ENCODE data around the gene AMPD2. TPM values are rescaled to one million over a fixed set of nuclear protein-coding genes. Genes with fewer than 3 reads are reported as not detected.
A peak's percentile ranks its signal among the peaks of the same experiment; 100 is the strongest.

The AMPD2 gene
- total and polyA plus RNA-seq, 2 donors (not counting 3 experiments of a cell fraction or from before 2014, with no cell fraction given) = 69.4 TPM

- peak overlapping the region; percentile 30 for H3K27ac ChIP-seq (ENCODE audit: insufficient read depth, low read depth, low read length)
- FAIRE-seq (peak; percentile 64), DNase-seq (ENCODE audit: low read depth, low spot score) (peak; percentile 68)
- TF ChIP-seq POLR2AphosphoS5 (IDR thresholded peaks at IDR 0.05; ENCODE audit: insufficient read depth, low read depth, low read length) (no peak), JUN (IDR thresholded peaks at IDR 0.05; ENCODE audit: borderline replicate concordance, insufficient read depth, insufficient read length, low read depth) (no peak), POLR2A (IDR thresholded peaks at IDR 0.05; ENCODE audit: low read depth, low read length) (no peak), GATA2 (IDR thresholded peaks at IDR 0.05; ENCODE audit: insufficient read depth, insufficient read length, low read depth, low read length) (no peak), CTCF (IDR thresholded peaks at IDR 0.05; ENCODE audit: extremely low read depth in 1 of 2, insufficient read depth in 1 of 2, low read depth in 1 of 2, low read length in 2 of 2) (no peak), FOS (IDR thresholded peaks at IDR 0.05; ENCODE audit: borderline replicate concordance, insufficient read depth, low read length) (no peak), MYC (IDR thresholded peaks at IDR 0.05; ENCODE audit: low read depth, low read length) (no peak), EZH2 (IDR thresholded peaks at IDR 0.05; ENCODE audit: borderline replicate concordance, low read depth, low read length, severe bottlenecking) (no peak), MAX (IDR thresholded peaks at IDR 0.05; ENCODE audit: insufficient read depth, insufficient read length) (no peak)
- H3K9ac ChIP-seq (replicated peaks; ENCODE audit: extremely low read depth, insufficient read depth, low read length) = peak overlapping the region; percentile 5
- H3K4me3 ChIP-seq (replicated peaks in 1 of 3; ENCODE audit: insufficient read depth in 1 of 3, low read depth in 1 of 3, low read length in 3 of 3) = no peak overlapping the region
- no peaks in the 10 kb centered on the region for H3K79me2 ChIP-seq (ENCODE audit: control insufficient read depth, insufficient read depth, low read length)
- H3K9me1 ChIP-seq (replicated peaks; ENCODE audit: control insufficient read depth, extremely low read depth, insufficient read depth, low read length) = no peaks in the 10 kb centered on the region
- no peak overlapping the region for H2AFZ ChIP-seq (ENCODE audit: low read depth, low read length)
- intact Hi-C loops (cut with micrococcal nuclease) = loop anchor here (10.0 kb wide), 1 partner anchor 129 kb away; the partner anchor contains the start of gene ATXN7L2
- H3K4me1 ChIP-seq (ENCODE audit: control insufficient read depth, extremely low read depth, insufficient read depth, low read length) = peaks cover 51% of the 10 kb centered on the region
- no peaks in the 10 kb centered on the region for H3K9me3 ChIP-seq (replicated peaks; ENCODE audit: control insufficient read depth, insufficient read depth, low read length)
- BruUV-seq (replicated peaks) = no TSS peak
- CTCF ChIA-PET = interaction anchor here (0.6 to 5.8 kb wide), 12 partner anchors 11 to 68 kb away, joined by 3 to 48 read pairs (median 6); partner anchors contain the start of gene GNAI3
- POLR2A ChIA-PET = interaction anchor here (0.6 kb wide), 1 partner anchor 188 kb away, joined by 3 read pairs; no protein-coding TSS in a partner anchor
- peak overlapping the region; percentile 3 for H3K4me2 ChIP-seq (ENCODE audit: insufficient read depth, low read length)
- dilution Hi-C loops (cut with MboI; ENCODE audit: extremely low pct_ligation_motif_present, low sequenced_read_pairs) = no loop called here
- no peaks in the 10 kb centered on the region for H4K20me1 ChIP-seq (replicated peaks; ENCODE audit: control insufficient read depth, extremely low read depth, insufficient read depth, low read length)
- H3K36me3 ChIP-seq (ENCODE audit: control insufficient read depth in 2 of 2, extremely low read depth in 1 of 2, insufficient read depth in 2 of 2, low read length in 2 of 2) = no peaks in the 10 kb centered on the region
- no peaks in the 10 kb centered on the region for H3K27me3 ChIP-seq (ENCODE audit: control insufficient read depth in 2 of 2, insufficient read depth in 2 of 2, low read length in 2 of 2)
Observed at GRCh38 chr1:109613361-109614147, 6.1 kb upstream of the AMPD2 start.
